ENCODE measurements around the gene TRAF3IP3.
"Not testable (repeated sequence)": the region's sequence is repeated elsewhere in the genome, so short reads cannot be mapped to it uniquely, and the experiment has no call there.

TRAF3IP3 gene

GRCh38 chr1:209769171-209769904, 13.5 kb downstream of the TRAF3IP3 start:
- no peak for DNase-seq

DNA sequence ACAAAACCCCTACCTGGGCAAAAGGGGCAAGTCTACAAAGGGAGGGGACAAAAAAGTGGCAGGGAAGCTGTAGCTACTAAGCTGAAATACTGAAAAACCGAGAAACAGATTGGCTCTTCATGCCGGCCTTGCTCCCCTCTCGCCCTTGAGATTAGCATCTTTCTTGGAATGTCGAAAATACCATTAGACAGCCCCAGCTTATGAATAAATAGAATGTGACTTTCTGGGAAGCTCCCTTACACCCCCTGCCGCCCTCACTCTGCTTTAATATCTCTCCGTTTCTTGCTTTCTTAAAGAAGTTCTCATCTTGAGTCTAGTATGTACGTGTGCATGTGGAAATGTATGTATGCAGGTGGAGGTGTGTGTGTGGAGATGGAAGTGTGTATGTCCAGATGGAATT, 14.1 kb downstream of the TRAF3IP3 start:
- DNase-seq: no peak

GRCh38 chr1:209770636-209771415, 15.0 kb downstream of the TRAF3IP3 start:
- no peak for DNase-seq

DNA sequence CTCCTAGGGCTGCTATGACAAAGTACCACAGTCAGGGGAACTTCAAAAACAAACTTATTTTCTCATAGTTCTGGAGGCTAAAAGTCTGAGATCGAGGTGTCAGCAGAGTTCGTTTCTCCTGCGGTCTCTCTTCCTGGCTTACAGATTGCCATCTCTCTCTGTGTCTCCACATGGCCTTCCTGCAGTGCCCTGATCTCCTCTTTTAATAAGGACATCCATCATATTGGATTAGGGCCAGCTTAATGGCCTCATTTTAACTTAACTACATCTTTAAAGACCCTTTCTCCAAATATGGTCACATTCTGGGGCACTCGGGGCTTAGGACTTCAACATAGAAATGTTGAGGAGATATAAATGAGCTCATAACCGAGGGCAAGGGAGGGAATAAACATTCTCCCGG, 16.3 kb downstream of the TRAF3IP3 start:
- DNase-seq: no peak

GRCh38 chr1:209774592-209774991, 18.7 kb downstream of the TRAF3IP3 start:
- no peak for DNase-seq

GRCh38 chr1:209775678-209776077, 19.8 kb downstream of the TRAF3IP3 start:
- DNase-seq: no peak

DNA sequence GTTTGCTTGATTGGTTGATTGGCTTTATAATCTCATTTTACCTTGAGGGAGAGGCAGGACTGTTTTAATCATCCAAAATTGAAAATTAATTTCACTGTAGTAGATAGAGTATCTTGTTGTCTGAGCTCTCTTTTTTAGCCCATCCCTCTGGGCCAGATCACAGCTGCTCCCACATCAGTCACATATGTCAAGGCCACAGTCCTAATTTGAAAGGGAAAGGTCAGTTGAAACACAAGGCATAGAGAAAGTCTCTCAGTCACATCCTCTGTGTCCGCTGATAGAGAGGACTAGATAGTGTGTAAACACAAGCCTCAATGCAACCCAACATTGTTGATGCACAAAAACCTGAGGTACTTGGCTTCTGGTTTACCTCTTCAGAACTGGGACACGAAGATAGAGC, 21.7 kb downstream of the TRAF3IP3 start:
- DNase-seq: no peak

GRCh38 chr1:209778102-209778501, 22.2 kb downstream of the TRAF3IP3 start:
- no peak for DNase-seq

DNA sequence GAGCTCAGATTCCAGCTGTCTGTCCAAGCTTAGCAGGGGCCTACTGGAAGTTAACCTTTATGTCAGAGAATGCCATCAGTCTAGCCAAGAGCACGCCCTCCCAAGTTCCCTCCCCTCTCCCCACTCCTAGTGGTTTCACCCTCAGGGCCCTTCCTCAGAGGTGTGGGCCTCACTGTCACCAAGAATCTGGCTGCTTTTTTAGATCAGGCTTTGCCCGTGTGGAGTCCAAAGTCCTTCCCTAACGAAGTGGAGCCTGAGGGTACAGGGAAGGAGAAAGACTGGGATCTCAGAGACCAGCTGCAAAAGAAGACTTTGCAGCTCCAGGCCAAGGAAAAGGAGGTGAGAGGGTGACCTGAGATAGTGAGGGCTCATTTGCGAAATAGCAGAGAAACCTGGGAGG, 24.4 kb downstream of the TRAF3IP3 start:
- no peak for DNase-seq

- no peak for DNase-seq
Observed at GRCh38 chr1:209783386-209783785, 27.5 kb downstream of the TRAF3IP3 start.

- DNase-seq: peak; percentile 100
Observed at GRCh38 chr1:209784265-209785169, 28.7 kb downstream of the TRAF3IP3 start, which contains the start of gene C1orf74. C1orf74 (minus strand) TSS chr1:209784559; CDS start chr1:209783634, 925 bp downstream.

GRCh38 chr1:209785592-209785991, 29.7 kb downstream of the TRAF3IP3 start:
- no peak for DNase-seq

- no peak for DNase-seq
Observed at GRCh38 chr1:209786146-209786545, 30.3 kb downstream of the TRAF3IP3 start.

GRCh38 chr1:209787551-209787950, 31.7 kb downstream of the TRAF3IP3 start:
- no peak for DNase-seq

- no peak for DNase-seq
Observed at GRCh38 chr1:209789245-209789644, 33.4 kb downstream of the TRAF3IP3 start.

- no peak for DNase-seq
Observed at GRCh38 chr1:209790286-209791193, 34.7 kb downstream of the TRAF3IP3 start.

DNA sequence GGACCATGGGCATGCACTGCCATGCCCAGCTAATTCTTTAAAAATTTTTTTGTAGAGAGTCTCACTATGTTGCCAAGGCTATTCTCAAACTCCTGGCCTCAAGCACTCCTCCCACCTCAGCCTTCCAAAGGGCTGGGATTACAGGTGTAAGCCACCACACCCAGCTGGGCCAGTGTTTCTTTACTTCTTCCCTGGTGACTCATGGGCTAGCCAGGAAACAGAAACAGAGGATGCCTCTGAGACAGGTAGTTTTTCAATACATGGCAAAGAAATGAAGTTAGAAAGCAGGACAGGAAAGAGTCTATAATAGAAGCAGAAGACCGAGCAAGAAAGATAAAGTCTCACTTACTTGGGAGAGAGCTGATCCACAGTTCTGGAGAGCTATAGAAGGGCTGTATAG, 36.1 kb downstream of the TRAF3IP3 start:
- peak; percentile 11 for DNase-seq

DNA sequence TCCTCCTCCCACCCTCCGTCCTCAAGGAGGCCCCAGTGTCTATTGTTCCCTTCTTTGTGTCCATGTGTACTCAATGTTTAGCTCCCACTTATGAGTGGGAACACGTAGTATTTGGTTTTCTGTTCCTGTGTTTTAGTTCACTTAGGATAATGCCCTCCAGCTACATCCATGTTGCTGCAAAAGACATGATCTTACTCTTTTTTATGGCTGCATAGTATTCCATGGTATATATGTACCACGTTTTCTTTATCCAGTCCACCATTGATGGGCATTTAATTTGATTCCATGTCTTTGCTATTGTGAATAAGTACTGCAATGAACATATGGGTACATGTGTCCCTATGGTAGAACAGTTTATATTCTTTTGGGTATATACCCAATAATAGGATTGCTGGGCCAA, 37.9 kb downstream of the TRAF3IP3 start:
- DNase-seq: not testable (repeated sequence)

DNA sequence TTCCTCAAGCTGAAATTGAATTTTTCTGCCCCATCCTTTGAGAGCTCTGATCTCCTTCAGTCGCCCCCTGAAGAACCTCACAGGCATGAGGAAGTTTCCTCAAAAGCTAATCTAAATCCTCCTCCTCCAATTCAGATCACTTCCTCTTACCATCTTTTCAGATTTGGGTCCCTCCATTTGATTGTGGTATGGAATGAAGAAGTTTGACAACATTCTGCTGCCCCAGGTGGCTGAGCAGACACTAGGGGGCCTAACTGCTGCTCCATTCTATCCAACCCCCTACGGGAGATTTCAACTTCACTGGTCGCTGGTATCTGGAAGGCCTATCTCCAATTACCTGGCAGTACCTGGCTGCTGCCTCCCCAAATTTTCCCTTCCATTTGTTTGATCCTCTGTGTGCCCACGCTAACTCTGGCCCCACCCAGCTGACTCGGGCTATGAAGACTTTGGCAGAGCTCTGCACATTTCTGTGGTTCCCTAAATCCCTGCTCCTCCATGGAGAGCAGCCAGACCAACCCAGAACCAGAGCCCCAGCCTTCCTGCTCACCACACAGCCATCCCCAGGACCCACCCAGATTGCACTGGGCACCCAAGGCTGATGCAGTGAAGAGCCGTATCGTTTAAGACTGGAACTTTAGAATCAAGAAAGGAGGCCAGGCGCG, 42.3 kb downstream of the TRAF3IP3 start:
- no peak for DNase-seq

DNA sequence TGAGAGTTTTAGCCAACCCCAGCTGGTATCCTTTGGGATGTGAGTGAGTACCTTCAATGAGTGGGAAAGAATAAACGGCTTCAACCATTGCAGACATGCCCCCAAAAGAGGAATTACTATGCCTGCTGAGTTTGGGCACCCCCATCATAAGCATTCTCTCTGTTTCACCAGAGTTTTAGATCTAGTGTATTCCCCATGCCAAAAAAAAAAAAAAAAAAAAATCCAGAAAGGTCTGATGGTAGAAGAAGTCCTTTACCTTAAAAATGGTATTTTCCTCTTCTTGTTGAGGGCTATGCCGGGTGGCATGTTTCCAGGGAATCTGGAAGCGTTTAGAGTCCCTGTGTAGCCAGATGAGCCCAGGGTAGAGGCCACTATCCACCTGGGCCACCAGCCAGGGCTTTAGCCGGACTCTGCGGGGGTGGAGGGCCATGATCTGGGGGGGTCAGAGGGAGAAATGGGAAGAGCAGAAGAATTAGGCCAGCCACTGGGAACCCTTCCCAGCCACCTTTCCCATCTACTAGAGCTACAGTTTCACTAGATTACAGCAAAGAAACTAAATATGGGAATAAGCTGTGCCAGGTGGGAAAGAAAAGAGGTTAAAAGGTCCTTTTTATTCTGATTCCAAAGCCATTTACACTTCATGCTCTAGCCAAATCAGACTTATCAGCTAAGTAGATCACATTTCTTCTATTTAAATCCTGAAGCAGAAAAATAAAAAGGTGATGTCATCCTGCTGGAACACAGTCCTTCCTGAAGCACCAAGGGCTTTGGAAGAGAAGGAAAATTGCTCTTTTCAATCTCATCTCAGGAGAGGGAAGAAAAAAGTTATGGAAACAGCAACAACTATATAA, 45.4 kb downstream of the TRAF3IP3 start:
- DNase-seq: no peak
